Activated naive CD4-positive, alpha-beta T cell treated with anti-CD3 and anti-CD28 coated beads, Interleukin-2, amount 50 U/mL, for 72 hours (primary cell): ENCODE measurements around the gene SLC7A9. TPM values are rescaled to one million over a fixed set of nuclear protein-coding genes. Genes with fewer than 3 reads are reported as not detected.
A peak's percentile ranks its signal among the peaks of the same experiment; 100 is the strongest.

Source experiments
- ATAC-seq, 2 donors: fragments of 150-1000 bp; cut with Tn5 transposase; 2 replicates each; pipeline ENCODE4 v1.10.0; 2021; ENCODE audit warnings: mild to moderate bottlenecking in 2 of 2, moderate library complexity in 2 of 2
- DNase-seq, 2 donors: peaks; one replicate each; pipeline ENCODE4 v3.0.0; 2021 to 2022; ENCODE audit warnings: low spot score in 2 of 2
- H3K27ac Mint-ChIP-seq, 2 donors: one replicate each; pipeline ENCODE4 v1.8.0; 2022; ENCODE audit warnings: mild to moderate bottlenecking in 2 of 2, mixed read lengths in 2 of 2
- H3K36me3 Mint-ChIP-seq, 2 donors: one replicate each; pipeline ENCODE4 v1.8.0; 2022; ENCODE audit warnings: mixed read lengths in 2 of 2
- H3K9me3 Mint-ChIP-seq, 2 donors: one replicate each; pipeline ENCODE4 v1.8.0; 2022; ENCODE audit warnings: mixed read lengths in 2 of 2
- total RNA-seq, 2 donors: library from RNA; stranded (reverse); gene quantifications; one replicate each; pipeline ENCODE4 v1.2.3, GENCODE V29; 2022

SLC7A9 gene
- not detected for total RNA-seq

DNA sequence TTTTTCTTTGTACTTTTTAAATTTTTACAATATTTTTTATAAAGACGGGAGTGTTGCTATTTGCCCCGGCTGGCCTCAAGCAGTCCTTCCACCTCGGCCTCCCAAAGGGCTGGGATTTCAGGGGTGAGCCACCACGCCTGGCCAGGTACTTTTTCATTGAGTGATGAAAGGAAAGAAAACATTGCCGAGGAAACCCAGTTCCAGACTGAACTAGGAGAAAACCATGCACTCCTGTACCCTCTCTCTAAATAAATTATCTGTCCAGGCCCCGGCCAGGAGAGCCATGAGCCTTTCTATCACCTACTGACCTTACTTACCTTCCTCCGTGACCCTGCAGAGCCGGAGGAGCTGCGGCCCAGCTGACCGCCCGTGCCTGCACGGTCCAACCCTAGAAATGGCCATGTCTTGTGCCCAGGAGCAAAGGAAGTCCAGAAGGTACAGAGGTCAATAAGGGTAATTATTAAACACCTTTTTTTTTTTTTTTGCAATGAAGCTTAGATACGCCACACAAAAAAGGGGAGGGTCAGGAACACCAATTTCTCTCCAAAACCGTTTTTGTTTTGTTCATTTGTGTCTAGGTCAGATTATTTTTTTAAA lies at the start of gene SLC7A9:
SLC7A9 (minus strand) TSS at position 399 of the 597 bp plus-strand sequence. CDS start 1,233 bp downstream, outside the sequence.
- DNase-seq (no peak), ATAC-seq (no peak)
- no peak within 1 kb of the TSS for H3K27ac Mint-ChIP-seq
- H3K36me3 Mint-ChIP-seq: no peaks in the 10 kb centered on the region
- no peaks in the 10 kb centered on the region for H3K9me3 Mint-ChIP-seq

DNA sequence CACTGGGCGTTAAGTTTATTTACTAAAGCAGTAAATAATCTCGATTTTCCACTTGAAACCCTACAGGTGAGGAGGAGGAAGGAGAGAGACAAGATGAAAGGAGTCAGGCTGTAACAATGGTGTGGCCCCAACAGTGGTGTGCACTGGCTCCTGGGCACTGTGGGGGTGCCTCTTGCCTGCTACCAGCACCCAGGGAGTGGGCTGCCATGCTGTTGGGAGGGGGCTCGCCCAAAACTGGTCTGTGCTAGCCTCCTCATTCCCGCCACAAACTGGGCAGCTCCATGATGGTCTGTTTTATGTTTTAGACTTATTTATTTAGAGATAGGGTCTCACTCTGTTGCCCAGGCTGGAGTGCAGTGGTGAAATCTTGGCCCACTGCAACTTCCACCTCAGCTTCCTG lies 49.8 kb upstream of the SLC7A9 start:
- ATAC-seq (no peak), DNase-seq (no peak)
- Mint-ChIP-seq H3K27ac (peak overlapping the region in 1 of 2 donors; percentile 24), H3K36me3 (peaks cover 0 to 6% of the 10 kb centered on the region in 2 donors), H3K9me3 (no peaks in the 10 kb centered on the region)

DNA sequence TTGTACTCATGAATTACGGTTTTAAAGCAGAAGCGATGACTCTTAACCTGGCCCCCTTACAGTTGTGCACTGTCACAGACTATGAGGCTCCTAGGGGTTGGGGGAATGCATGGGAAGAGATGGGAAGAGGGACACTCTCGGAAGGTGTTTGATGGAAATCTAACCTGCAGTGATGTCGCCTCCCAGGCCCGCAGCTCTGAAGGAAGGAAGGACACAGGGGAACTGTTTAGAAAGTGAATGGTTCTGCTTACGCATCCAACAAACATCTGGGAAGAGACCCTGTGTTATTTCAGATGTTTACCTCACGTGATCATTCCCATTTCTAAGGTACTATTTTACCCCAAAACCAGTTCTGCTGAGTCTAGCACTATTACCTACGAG lies 48.0 kb upstream of the SLC7A9 start:
- no peak overlapping the region for H3K27ac Mint-ChIP-seq
- ATAC-seq: no peak

DNA sequence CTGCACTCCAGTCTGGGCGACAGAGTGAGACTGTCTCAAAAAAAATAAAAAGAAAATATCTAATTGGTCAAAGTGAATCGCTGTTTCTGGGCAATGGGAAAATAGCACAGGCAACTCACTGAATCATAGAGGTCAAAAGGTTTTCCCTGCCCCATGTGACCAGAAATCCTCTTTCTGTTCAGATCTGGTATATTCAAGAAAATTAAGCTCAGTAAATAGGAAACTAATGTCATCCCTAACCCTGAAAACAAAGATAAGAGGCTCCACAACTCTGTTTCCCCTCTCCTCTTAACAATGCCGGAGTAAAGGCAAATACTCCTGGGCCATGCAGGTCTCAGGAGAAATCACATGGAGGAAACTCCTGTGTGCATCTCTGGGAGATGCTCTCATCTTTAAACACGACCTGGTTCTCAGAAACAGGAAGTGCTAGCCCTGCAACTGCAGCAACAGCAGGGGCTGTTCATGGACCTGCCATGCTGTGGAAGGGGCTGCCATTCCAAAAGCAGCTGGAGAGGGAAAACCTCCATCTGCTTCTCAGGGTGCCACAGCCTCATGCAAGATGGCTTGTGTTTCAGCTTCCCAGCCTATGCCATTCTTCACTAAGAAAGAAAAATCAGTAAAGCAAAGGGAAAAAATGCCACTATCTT lies 47.5 kb upstream of the SLC7A9 start:
- ATAC-seq (no peak), DNase-seq (no peak)
- H3K27ac Mint-ChIP-seq: no peak overlapping the region
- H3K36me3 Mint-ChIP-seq: peaks cover 0 to 5% of the 10 kb centered on the region in 2 donors
- H3K9me3 Mint-ChIP-seq: no peaks in the 10 kb centered on the region

More for the DNA sequence above, 48.0 kb upstream of the SLC7A9 start:
- H3K36me3 Mint-ChIP-seq: peaks cover 0 to 6% of the 10 kb centered on the region in 2 donors
- no peaks in the 10 kb centered on the region for H3K9me3 Mint-ChIP-seq
- no peak for DNase-seq

DNA sequence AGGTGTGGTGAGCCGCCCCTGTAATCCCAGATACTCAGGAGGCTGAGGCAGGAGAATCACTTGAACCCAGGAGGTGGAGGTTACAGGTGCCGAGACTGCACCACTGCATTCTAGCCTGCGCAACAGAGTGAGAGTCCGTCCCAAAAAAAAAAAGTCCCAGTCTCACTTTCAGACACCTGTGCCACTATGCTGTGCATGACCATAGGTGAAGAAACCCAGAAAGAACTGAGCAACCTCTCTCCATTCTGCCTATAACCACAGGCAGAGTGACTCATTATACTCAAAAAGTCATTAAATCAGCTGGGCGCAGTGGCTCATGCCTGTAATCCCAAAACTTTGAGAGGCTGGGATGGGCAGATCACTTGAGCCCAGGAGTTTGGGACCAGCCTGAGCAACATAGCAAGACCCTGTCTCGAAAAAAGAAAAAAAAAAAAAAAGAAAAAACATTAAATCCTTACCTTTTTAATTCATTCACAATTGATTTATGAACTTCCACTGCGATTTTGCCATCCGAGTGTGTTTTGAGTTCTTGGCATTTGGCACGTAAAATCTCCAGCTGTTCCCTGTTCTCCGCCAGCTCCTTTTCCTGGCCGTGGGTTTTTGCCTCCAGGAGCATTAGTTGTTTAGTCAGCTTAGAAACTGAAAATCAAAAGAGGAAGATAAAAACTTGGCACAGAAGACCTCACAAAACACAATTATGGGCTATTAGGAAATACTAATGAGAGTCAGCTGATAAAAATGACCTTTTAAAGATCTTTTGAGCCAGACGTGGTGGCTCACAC lies 45.5 kb upstream of the SLC7A9 start:
- no peak overlapping the region for H3K27ac Mint-ChIP-seq
- H3K9me3 Mint-ChIP-seq: no peaks in the 10 kb centered on the region
- peak; percentile 50 to 69 for ATAC-seq
- peaks cover 0 to 5% of the 10 kb centered on the region in 2 donors for H3K36me3 Mint-ChIP-seq
- no peak for DNase-seq

DNA sequence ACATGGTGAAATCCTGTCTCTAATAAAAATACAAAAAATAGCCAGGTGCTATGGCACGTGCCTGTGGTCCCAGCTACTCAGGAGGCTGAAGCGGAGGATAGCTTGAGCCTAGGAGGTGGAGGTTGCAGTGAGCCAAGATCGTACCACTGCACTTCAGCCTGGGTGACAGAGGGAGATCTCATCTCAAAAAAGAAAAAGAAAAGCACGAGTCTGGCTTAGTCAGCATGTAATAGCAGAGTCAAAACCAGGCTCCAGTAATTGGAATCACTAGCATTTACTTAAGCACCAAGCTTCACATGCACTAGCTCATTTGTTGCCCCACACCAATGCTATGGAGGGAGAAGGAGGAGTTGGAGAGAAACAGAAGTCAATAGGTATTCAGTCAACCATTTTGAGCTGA lies 41.9 kb upstream of the SLC7A9 start:
- ATAC-seq (no peak), DNase-seq (no peak)
- Mint-ChIP-seq H3K27ac (no peak overlapping the region), H3K9me3 (peaks cover 3 to 7% of the 10 kb centered on the region in 2 donors), H3K36me3 (peaks cover 11 to 19% of the 10 kb centered on the region in 2 donors)

DNA sequence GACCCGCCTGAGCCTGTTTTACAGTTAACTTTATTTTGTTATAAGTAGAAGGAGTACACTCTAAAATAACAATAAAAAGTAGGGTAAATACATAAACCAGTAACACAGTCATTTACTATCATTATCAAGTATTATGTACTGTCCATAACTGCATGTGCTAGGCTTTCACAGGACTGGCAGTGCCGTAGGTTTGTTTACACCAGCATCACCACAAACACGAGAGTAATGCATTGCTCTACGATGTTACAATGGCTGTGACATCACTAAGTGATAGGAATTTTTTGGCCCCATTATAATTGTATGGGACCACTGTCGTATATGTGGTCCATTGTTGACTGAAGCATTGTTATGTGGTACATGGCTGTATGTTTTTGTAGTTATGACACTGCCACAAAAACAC lies 41.3 kb upstream of the SLC7A9 start:
- ATAC-seq: no peak
- DNase-seq: no peak
- Mint-ChIP-seq H3K9me3 (peaks cover 3 to 9% of the 10 kb centered on the region in 2 donors), H3K27ac (no peak overlapping the region), H3K36me3 (peaks cover 14 to 24% of the 10 kb centered on the region in 2 donors)

DNA sequence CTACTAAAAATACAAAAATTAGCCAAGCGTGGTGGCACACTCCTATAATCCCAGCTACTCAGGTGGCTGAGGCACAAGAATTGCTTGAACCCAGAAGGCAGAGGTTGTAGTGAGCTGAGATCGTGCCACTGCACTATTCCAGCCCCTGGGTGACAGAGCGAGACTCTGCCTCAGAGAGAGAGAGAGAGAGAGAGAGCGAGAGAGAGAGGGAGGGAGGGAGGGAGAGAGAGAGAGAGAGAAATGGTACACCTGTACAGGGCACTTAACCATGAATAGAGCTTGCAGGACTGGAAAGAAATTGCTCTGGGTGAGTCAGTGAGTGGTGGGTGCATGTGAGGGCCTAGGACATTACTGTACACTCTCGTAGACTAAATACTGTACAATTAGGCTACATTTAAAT lies 40.5 kb upstream of the SLC7A9 start:
- ATAC-seq: no peak
- DNase-seq: no peak
- H3K27ac Mint-ChIP-seq: no peak overlapping the region
- peaks cover 3 to 13% of the 10 kb centered on the region in 2 donors for H3K9me3 Mint-ChIP-seq
- peaks cover 19 to 28% of the 10 kb centered on the region in 2 donors for H3K36me3 Mint-ChIP-seq

DNA sequence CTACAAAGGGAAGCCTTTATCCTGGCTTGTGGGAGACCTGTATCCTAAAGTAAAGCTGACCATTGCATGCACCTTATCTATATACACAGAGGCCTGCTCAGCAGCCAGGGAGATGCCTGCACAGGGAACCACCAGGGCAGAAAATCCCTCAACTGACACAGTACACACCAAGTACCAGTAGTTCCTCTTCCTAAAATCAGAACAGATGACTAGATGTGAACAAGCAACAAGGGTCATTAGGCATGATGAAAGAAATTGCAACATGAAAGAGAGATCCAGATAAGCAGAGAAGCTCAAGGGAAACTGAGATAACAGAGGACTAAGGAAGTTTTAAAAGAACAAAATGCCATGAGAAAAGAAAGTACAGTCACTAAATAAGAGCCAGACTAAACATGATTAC lies 39.7 kb upstream of the SLC7A9 start:
- H3K36me3 Mint-ChIP-seq: peaks cover 19 to 28% of the 10 kb centered on the region in 2 donors
- ATAC-seq (no peak), DNase-seq (no peak)
- no peak overlapping the region for H3K27ac Mint-ChIP-seq
- peaks cover 3 to 13% of the 10 kb centered on the region in 2 donors for H3K9me3 Mint-ChIP-seq

DNA sequence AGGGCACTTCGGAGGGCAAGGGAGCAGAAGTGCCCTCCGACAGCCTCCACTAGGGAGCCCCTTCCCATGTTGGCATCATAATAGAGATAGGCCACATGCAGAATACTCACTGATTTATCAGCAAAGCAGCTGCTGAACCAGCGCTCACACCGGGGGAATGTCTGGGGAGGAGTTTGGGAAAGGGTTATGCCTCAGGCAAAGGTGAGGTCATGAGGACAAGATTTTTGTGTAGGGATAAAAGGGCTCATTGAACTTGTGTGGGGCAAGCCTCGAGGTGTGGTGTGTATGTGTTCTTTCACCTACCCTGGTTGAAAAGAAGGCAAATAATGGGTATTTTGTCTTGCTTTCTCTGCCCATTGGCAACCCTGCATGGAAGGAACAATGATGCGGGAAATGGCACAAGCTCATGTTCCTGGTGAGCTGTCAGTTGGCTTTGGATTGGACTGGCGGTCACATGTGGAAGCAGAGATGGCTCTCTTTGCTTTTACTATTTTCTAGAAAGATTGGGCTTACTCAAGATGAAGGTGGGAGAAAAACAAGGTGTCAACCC lies 39.1 kb upstream of the SLC7A9 start:
- DNase-seq: no peak
- Mint-ChIP-seq H3K27ac (peak overlapping the region in 1 of 2 donors; percentile 89), H3K36me3 (peaks cover 19 to 28% of the 10 kb centered on the region in 2 donors), H3K9me3 (peaks cover 3 to 13% of the 10 kb centered on the region in 2 donors)
- no peak for ATAC-seq

DNA sequence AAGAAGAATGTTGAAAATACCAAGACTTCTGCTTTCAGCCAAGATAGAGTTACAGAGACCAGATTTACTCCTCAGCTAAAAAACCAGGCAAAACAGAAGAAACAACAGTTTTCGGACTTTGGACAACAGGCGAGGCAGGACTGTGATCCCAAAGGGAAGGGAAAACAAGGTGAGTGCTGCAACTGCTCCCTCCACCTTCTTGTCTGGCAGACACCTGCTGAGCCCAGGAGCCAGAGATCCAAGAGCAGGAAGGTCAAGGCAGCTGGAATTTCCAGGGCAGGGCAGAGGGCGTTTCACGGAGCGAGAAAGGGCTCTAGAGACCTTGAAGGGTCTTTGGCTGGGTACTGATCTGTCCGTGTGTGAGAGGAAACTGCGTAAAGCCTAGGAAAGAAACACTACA lies 32.9 kb upstream of the SLC7A9 start:
- Mint-ChIP-seq H3K27ac (peak overlapping the region in 1 of 2 donors; percentile 33), H3K9me3 (peaks cover 0 to 6% of the 10 kb centered on the region in 2 donors), H3K36me3 (peaks cover 16 to 20% of the 10 kb centered on the region in 2 donors)
- DNase-seq (no peak), ATAC-seq (no peak)

DNA sequence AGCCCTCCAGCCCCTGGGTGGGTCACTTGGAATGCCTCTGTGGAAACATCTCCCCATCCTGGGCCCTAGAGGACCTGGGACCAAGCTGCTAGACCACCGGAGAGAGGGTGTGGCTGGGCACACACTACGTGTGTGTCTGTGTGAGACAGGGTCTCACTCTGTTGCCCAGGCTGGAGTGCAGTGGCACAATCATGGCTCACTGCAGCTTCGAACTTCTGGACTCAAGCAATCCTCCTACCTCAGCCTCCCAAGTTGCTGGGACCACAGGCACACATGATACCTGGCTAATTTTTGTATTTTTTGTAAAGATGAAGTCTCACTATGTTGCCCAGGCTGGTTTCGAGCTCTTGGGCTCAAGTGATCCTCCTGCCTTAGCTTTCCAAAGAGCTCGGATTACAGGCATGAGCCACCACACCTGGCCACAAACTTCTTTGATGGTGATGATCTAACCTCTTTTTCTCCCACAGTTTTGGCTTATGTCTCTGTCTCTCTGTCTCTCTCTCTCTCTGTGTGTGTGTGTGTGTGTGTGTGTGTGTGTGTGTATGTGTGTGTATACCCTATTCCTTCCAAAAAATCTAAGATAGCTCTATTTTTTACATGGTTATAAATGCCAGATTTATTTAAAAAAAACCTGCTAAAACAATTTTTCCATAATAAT lies 32.1 kb upstream of the SLC7A9 start:
- peaks cover 16 to 20% of the 10 kb centered on the region in 2 donors for H3K36me3 Mint-ChIP-seq
- peaks cover 0 to 6% of the 10 kb centered on the region in 2 donors for H3K9me3 Mint-ChIP-seq
- H3K27ac Mint-ChIP-seq: no peak overlapping the region
- no peak for DNase-seq
- ATAC-seq: no peak

DNA sequence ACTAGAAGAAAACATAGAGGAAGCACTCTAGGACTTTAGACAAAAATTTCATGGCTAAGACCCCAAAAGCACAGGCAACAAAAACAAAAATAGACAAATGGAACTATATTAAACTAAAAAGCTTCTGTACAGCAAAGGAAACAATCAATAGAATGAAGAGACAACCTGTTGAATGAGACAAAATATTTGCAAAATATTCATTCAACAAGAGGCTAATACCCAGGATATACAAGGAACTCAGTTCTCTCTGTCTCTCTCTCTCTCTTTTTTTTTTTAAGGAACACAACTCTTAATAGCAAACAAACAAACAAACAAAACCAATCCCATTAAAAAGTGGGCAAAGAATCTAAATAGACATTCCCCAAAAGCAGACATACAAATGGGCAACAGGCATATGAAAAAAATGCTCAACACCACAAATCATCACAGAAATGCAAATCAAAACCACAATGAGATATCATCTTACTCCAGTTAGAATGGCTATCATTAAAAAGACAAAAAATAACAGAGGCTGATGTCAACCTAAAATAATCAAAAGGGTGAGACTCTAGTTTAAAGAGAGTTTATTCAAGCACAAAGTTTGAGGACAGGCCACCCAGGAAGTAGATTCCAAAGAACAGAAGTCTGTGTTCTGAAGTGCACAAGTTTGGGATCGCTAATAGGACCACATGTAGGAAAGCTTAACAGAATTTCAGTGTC lies 27.1 kb upstream of the SLC7A9 start:
- H3K36me3 Mint-ChIP-seq: peaks cover 35 to 38% of the 10 kb centered on the region in 2 donors
- no peak overlapping the region for H3K27ac Mint-ChIP-seq
- no peak for ATAC-seq
- peaks cover 15 to 16% of the 10 kb centered on the region in 2 donors for H3K9me3 Mint-ChIP-seq
- DNase-seq: no peak

DNA sequence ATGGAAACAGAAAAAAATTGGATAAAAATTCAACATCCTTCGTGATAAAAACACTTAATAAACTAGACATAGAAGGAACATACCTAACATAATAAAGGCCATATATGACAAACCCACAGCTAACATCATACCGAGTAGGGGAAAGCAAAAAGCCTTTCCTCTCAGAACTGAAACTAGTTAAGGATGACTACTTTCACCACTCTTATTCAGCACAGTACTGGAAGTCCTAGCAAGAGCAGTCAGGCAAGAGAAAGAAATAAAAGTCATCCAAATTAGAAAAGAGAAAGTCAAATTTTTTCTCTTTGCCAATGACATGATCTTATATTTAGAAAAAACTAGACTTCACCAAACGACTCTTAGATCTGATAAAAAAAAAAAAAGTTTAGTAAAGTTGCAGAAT lies 25.8 kb upstream of the SLC7A9 start:
- DNase-seq (no peak), ATAC-seq (peak; percentile 82 to 98)
- H3K9me3 Mint-ChIP-seq: peaks cover 21 to 24% of the 10 kb centered on the region in 2 donors
- peaks cover 32 to 38% of the 10 kb centered on the region in 2 donors for H3K36me3 Mint-ChIP-seq
- H3K27ac Mint-ChIP-seq: no peak overlapping the region

DNA sequence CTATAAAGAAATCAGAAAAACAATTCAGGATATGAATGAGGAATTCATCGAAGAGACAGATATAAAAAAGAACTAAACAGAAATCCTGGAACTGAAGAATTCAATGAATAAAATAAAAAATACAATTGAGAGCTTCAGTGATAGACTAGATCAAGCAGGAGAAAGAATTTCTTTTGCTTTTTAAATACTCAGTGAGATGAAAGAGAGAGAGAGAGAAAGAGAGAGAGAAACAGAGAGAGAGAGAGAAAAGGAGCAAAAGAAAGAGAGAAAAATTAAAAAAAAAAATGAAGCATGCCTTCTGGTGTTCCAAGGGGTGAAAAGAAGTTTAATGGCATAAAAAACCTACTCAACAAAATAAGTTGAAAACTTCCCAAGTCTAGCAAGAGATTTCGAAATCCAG lies 22.0 kb upstream of the SLC7A9 start:
- ATAC-seq (no peak), DNase-seq (no peak)
- Mint-ChIP-seq H3K9me3 (peaks cover 21 to 24% of the 10 kb centered on the region in 2 donors), H3K27ac (no peak overlapping the region), H3K36me3 (peaks cover 32% of the 10 kb centered on the region in 2 donors)

DNA sequence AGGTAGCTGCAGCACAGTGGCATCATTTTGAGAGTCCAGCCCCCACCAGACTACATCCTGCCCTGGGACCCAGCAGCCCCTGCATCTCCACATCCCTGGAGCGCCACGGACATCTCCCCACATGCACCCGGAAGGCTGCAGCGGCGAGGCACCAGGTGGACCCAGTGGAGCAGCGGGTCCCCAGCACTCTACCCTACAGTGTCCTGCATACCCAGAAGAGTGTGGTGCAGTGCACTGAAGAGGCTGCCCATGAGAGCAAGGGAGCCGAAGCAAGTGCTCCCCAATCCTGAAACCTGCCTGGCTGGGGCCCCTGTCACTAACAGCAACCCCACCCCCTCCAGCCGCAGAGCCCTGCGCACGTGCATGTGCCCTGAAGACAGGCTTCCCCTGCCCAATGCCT lies 21.3 kb upstream of the SLC7A9 start:
- Mint-ChIP-seq H3K9me3 (peaks cover 21 to 24% of the 10 kb centered on the region in 2 donors), H3K27ac (no peak overlapping the region), H3K36me3 (peaks cover 32% of the 10 kb centered on the region in 2 donors)
- no peak for ATAC-seq
- DNase-seq: no peak
